Left ventricle myocardium inferior (tissue), 1 donor: ENCODE results near the gene OR6K2. TPM values are rescaled to one million over a fixed set of nuclear protein-coding genes. Genes with fewer than 3 reads are reported as not detected.
"Not testable (repeated sequence)": the region's sequence is repeated elsewhere in the genome, so short reads cannot be mapped to it uniquely, and the experiment has no call there.

Source experiments
- DNase-seq: peaks from one replicate; pipeline ENCODE4 v3.0.0-alpha.2; 2020
- H3K27ac ChIP-seq: fragments of 200-600 bp; replicated peaks from 2 replicates; pipeline ENCODE4 v1.8.0; 2021
- H3K27me3 ChIP-seq: fragments of 200-600 bp; 2 replicates; pipeline ENCODE4 v1.8.0; 2021; ENCODE audit warnings: low read depth
- H3K36me3 ChIP-seq: fragments of 200-600 bp; 2 replicates; pipeline ENCODE4 v1.8.0; 2021
- H3K4me1 ChIP-seq: fragments of 200-600 bp; 2 replicates; pipeline ENCODE4 v1.8.0; 2021
- H3K4me3 ChIP-seq: fragments of 200-600 bp; 2 replicates; pipeline ENCODE4 v1.8.0; 2021; ENCODE audit warnings: mild to moderate bottlenecking, moderate library complexity
- H3K9me3 ChIP-seq: fragments of 200-600 bp; replicated peaks from 2 replicates; pipeline ENCODE4 v1.8.0; 2021
- intact Hi-C: fragments of 100-400 bp; cut with micrococcal nuclease; formaldehyde crosslinking; loops from one replicate; pipeline ENCODE4 v1.11.0; 2022
- total RNA-seq: library from RNA; stranded (reverse); fragmentation: NEBNext Ultra II Directional; extraction: Animal tissue kit (Norgen Biotek cat#: 25700); gene quantifications from one replicate; pipeline ENCODE4 v1.2.1, GENCODE V29; 2021
- TF ChIP-seq, protein P1 (sequence below): fragments of 200-600 bp; IDR thresholded peaks from 2 replicates; pipeline ENCODE4 v1.8.0; 2021; ENCODE audit warnings: antibody characterized with exemption, mild to moderate bottlenecking, borderline replicate concordance
- donor health status: DM: no; HTN: yes; CAD: no; lungs with severe emphysema.

Gene OR6K2
- total RNA-seq, 1 donor from 2014 or later = not detected

DNA sequence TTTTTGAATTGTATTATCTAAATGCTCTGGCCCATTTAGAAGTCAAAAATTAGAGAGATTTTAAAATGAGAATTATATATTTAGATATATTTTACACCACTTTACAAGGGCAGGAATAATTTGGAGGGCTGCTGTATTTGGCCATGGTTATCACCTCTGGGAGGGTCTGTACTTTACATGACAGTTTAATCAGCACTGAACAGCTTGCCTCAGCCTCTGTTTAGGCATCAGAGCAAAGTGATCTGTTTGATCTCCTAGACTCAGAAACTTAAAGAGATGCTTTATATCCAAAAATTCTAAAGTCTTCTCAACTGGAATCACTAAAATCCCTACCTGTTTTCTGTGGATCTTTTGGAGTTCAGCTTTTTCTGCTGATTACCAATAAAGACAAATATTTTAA, 8.5 kb downstream of the OR6K2 start:
- no peak for DNase-seq
- no peak overlapping the region for H3K4me3 ChIP-seq
- no peak overlapping the region for H3K27ac ChIP-seq
- TF ChIP-seq, protein P1, sequence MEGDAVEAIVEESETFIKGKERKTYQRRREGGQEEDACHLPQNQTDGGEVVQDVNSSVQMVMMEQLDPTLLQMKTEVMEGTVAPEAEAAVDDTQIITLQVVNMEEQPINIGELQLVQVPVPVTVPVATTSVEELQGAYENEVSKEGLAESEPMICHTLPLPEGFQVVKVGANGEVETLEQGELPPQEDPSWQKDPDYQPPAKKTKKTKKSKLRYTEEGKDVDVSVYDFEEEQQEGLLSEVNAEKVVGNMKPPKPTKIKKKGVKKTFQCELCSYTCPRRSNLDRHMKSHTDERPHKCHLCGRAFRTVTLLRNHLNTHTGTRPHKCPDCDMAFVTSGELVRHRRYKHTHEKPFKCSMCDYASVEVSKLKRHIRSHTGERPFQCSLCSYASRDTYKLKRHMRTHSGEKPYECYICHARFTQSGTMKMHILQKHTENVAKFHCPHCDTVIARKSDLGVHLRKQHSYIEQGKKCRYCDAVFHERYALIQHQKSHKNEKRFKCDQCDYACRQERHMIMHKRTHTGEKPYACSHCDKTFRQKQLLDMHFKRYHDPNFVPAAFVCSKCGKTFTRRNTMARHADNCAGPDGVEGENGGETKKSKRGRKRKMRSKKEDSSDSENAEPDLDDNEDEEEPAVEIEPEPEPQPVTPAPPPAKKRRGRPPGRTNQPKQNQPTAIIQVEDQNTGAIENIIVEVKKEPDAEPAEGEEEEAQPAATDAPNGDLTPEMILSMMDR = no peak
- H3K27me3 ChIP-seq = no peaks in the 10 kb centered on the region
- H3K4me1 ChIP-seq = no peaks in the 10 kb centered on the region
- H3K9me3 ChIP-seq = no peaks in the 10 kb centered on the region
- H3K36me3 ChIP-seq = no peaks in the 10 kb centered on the region
- intact Hi-C loops = no loop called here

DNA sequence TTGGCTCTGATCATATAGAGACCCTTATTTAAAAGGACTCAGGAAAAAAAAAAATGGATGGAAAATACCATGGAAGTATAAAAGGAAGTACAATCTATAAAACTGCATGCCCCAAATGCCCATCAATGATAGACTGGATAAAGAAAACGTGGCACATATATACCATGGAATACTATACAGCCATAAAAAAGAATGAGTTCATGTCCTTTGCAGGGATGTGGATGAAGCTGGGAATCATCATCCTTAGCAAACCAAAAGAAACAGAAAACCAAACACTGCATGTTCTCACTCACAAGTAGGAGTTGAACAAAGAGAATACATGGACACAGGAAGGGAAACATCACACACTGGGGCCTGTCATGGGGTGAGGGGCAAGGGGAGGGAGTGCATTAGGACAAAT, 9.3 kb downstream of the OR6K2 start:
- H3K4me1 ChIP-seq, H3K36me3 ChIP-seq, intact Hi-C loops, H3K9me3 ChIP-seq, H3K27ac ChIP-seq, DNase-seq, H3K4me3 ChIP-seq, H3K27me3 ChIP-seq: not testable (repeated sequence)

DNA sequence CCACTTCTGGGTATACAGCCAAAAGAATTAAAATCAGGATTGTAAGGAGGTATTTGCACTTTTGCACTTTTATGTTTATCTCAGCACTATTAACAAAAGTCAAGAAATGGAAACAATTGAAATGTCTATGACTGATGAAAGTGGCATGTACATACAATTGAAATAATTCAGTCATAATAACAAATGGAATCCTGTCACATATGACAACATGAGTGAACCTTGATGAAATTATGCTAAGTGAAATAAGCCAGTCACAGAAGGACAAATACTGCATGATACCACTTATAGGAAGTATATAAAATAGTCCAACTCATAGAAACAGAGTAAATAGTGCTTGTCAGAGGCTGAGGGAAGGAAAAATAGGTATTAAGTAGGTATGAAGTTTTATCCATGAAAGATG, 10.6 kb downstream of the OR6K2 start:
- Histone ChIP-seq H3K9me3 (no peaks in the 10 kb centered on the region), H3K36me3 (no peaks in the 10 kb centered on the region), H3K4me1 (no peaks in the 10 kb centered on the region), H3K4me3 (no peak overlapping the region), H3K27me3 (no peaks in the 10 kb centered on the region), H3K27ac (no peak overlapping the region)
- DNase-seq = no peak
- TF ChIP-seq, protein P1 = no peak
- intact Hi-C loops = no loop called here

DNA sequence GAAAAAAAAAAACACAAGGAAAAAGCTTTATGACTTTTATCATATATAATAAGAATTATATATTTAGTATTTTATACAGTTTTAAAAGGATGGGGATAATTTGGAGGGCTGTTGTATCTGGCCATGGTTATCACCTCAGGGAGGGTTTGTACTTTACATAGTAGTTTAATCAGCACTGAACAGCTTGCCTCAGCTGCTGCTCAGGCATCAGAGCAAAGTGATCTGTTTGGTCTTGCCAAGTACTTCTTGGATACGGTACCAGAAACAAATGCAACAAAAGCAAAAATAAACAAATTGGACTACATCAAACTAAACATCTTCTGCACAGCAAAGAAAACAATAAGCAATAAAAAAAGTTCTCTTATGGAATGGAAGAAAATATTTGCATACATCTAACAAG, 11.3 kb downstream of the OR6K2 start:
- H3K27ac ChIP-seq = no peak overlapping the region
- intact Hi-C loops = no loop called here
- TF ChIP-seq, protein P1 = no peak
- H3K4me1 ChIP-seq = no peaks in the 10 kb centered on the region
- no peaks in the 10 kb centered on the region for H3K36me3 ChIP-seq
- H3K4me3 ChIP-seq = no peak overlapping the region
- DNase-seq = no peak
- no peaks in the 10 kb centered on the region for H3K27me3 ChIP-seq
- no peaks in the 10 kb centered on the region for H3K9me3 ChIP-seq

DNA sequence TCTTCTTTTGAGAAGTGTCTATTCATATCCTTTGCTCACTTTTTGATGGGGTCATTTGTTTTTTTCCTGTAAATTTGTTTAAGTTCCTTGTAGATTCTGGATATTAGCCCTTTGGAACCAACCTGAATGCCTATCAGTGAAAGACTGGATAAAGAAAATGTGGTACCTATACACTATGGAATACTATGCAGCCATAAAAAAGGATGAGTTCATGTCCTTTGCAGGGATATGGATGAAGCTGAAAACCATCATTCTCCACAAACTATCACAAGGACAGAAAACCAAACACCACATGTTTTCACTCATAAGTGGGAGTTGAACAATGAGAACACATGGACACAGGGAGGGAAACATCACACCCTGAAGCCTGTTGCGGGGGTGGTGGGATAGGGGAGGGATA, 12.1 kb downstream of the OR6K2 start:
- H3K27ac ChIP-seq, H3K27me3 ChIP-seq, H3K9me3 ChIP-seq, intact Hi-C loops, H3K4me1 ChIP-seq, H3K4me3 ChIP-seq, H3K36me3 ChIP-seq, DNase-seq: not testable (repeated sequence)

DNA sequence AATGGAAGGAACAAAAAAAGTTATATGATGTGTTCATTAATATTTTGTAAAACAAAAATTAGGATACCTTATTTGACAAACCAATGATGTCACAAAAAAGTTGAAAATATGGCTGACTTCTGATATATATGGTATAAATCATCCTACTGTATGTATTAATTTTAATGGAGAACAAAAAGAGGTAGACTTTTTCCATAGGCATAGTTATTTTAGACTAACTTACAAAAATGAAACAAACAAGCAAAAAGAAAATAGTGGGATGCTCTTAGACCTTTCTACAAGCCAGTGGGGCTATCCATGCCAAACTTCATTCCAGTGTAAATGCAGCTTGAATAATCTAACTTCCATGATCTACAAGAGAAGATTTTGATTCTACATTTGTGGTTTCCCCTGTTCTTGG, 13.4 kb downstream of the OR6K2 start:
- Histone ChIP-seq H3K9me3 (no peaks in the 10 kb centered on the region), H3K27me3 (no peaks in the 10 kb centered on the region), H3K4me3 (no peak overlapping the region), H3K4me1 (no peaks in the 10 kb centered on the region), H3K27ac (no peak overlapping the region), H3K36me3 (no peaks in the 10 kb centered on the region)
- DNase-seq = no peak
- TF ChIP-seq, protein P1 = no peak
- intact Hi-C loops = no loop called here
